PC-9 (cell line): Measurements from ENCODE around the gene SRSF7. TPM values are rescaled to one million over a fixed set of nuclear protein-coding genes. Genes with fewer than 3 reads are reported as not detected.

Source experiments
- BruUV-seq: library from RNA; stranded (reverse); fragments of 400-500 nt; replicated peaks from 2 replicates; lab custom pipeline; 2021; lab: Mats Ljungman, UMichigan
- CTCF ChIA-PET: fragments of 300-600 bp; sonication (Branson Sonifier 250); formaldehyde crosslinking; loops from one replicate; lab custom pipeline; 2022; ENCODE audit warnings: antibody characterized with exemption; lab: Charles Lee
- POLR2A ChIA-PET: fragments of 300-600 bp; sonication (Branson Sonifier 250); formaldehyde crosslinking; loops from one replicate; lab custom pipeline; 2022; ENCODE audit warnings: antibody characterized with exemption; ENCODE audit not compliant: unreplicated experiment; lab: Charles Lee
- DNase-seq, 2 experiments: peaks; one replicate each; pipeline versions ENCODE4 v3.0.0 to v3.0.0-alpha.2; 2015 to 2022; ENCODE audit warnings: mixed read lengths in 1 of 2
- H2AFZ ChIP-seq: fragments of 200-600 bp; sonication (generic); 2 replicates; pipeline ENCODE4 v1.8.1; 2017; ENCODE audit warnings: antibody characterized with exemption
- H3F3A ChIP-seq: fragments of 200-600 bp; sonication (generic); 2 replicates; pipeline ENCODE4 v1.8.1; 2017; ENCODE audit warnings: antibody characterized with exemption, mild to moderate bottlenecking, low read depth; ENCODE audit not compliant: insufficient read depth
- H3K27ac ChIP-seq: fragments of 200-600 bp; sonication (generic); 2 replicates; pipeline ENCODE4 v1.6.1; 2016; ENCODE audit warnings: mixed run types
- H3K27me3 ChIP-seq: fragments of 200-600 bp; sonication (generic); 2 replicates; pipeline ENCODE4 v1.6.1; 2016; ENCODE audit warnings: low read depth, mixed run types; ENCODE audit not compliant: insufficient read depth
- H3K36me3 ChIP-seq: fragments of 200-600 bp; sonication (generic); 2 replicates; pipeline ENCODE4 v1.6.1; 2016; ENCODE audit warnings: low read depth, mixed run types
- H3K4me1 ChIP-seq: fragments of 200-600 bp; sonication (generic); replicated peaks from 2 replicates; pipeline ENCODE4 v1.6.1; 2016; ENCODE audit warnings: mixed run types; ENCODE audit not compliant: insufficient read depth
- H3K4me2 ChIP-seq: fragments of 200-600 bp; sonication (generic); 2 replicates; pipeline ENCODE4 v1.6.1; 2017; ENCODE audit warnings: mixed run types
- H3K4me3 ChIP-seq: fragments of 200-600 bp; sonication (generic); 2 replicates; pipeline ENCODE4 v1.6.1; 2016; ENCODE audit warnings: mixed run types
- H3K79me2 ChIP-seq: fragments of 200-600 bp; sonication (generic); 2 replicates; pipeline ENCODE4 v1.6.1; 2017; ENCODE audit warnings: low read depth, mixed run types
- H3K9me2 ChIP-seq: fragments of 200-600 bp; sonication (generic); 2 replicates; pipeline ENCODE4 v1.8.1; 2017; ENCODE audit warnings: mild to moderate bottlenecking; ENCODE audit not compliant: insufficient read depth
- H3K9me3 ChIP-seq: fragments of 200-600 bp; sonication (generic); 2 replicates; pipeline ENCODE4 v1.8.1; 2016; ENCODE audit warnings: low read depth; ENCODE audit not compliant: insufficient read depth
- H4K20me1 ChIP-seq: fragments of 200-600 bp; sonication (generic); 2 replicates; pipeline ENCODE4 v1.8.1; 2017; ENCODE audit not compliant: insufficient read depth
- EZH2 ChIP-seq: fragments of 200-600 bp; sonication (generic); IDR thresholded peaks from 2 replicates; pipeline ENCODE4 v1.8.0; 2017; ENCODE audit warnings: antibody characterized with exemption, low read depth
- intact Hi-C: fragments of 100-400 bp; cut with micrococcal nuclease; formaldehyde crosslinking; loops from one replicate; pipeline ENCODE4 v1.10.0; 2022; ENCODE audit not compliant: unreplicated experiment
- total RNA-seq: library from RNA; stranded (reverse); gene quantifications from 2 replicates; pipeline ENCODE4 v1.2.3, GENCODE V29; 2021
- TF ChIP-seq, protein P1 (sequence below): fragments of 200-600 bp; sonication (generic); conservative IDR thresholded peaks from 2 replicates; pipeline ENCODE4 v1.6.1; 2017; ENCODE audit warnings: mixed run types, antibody characterized with exemption, mild to moderate bottlenecking, moderate library complexity

Gene SRSF7
- total RNA-seq, 1 experiment from 2014 or later, result 111 TPM

DNA sequence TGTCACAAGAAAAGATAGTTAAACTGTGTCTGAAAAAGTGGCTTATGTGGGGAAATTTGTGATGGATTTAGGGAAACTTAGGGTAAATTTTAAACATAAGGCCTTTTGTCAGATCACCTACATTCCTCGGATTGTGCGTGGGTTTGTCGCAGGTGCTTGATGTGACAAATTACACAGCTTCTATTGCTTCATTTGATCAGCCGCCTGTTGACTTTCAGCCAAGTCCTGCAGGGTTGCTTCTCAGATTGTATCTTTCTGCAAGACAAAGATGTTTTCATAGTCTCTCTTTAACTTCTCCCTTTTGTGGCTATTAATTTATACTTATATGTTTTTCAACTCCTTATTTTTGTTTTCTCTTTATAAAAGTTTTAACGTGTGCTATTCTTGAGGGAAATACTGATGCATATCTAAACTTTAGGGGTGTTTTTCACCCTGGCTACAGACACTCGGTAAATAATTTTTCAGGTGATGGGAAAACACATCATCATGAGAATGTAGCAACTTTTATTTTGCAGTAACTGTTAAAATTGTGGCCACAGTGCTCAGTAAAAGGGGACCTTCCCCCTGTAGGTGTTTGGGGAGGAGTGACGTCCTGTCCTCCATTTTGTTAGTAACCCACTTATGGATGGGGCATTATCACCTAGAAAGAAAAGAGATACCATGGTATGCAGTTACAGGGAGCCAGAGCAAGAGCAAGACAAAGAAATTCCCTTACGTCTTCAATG, 53.9 kb downstream of the SRSF7 start:
- H3K4me1 ChIP-seq, result peaks cover 33% of the 10 kb centered on the region
- H3K9me3 ChIP-seq, result no peaks in the 10 kb centered on the region
- no peak overlapping the region for H3K27ac ChIP-seq
- H3K4me3 ChIP-seq, result no peak overlapping the region
- no peaks in the 10 kb centered on the region for H3K36me3 ChIP-seq
- H3K79me2 ChIP-seq, result no peaks in the 10 kb centered on the region
- H3F3A ChIP-seq, result peaks cover 7% of the 10 kb centered on the region
- TF ChIP-seq EZH2, result no peak
- TF ChIP-seq, protein P1, sequence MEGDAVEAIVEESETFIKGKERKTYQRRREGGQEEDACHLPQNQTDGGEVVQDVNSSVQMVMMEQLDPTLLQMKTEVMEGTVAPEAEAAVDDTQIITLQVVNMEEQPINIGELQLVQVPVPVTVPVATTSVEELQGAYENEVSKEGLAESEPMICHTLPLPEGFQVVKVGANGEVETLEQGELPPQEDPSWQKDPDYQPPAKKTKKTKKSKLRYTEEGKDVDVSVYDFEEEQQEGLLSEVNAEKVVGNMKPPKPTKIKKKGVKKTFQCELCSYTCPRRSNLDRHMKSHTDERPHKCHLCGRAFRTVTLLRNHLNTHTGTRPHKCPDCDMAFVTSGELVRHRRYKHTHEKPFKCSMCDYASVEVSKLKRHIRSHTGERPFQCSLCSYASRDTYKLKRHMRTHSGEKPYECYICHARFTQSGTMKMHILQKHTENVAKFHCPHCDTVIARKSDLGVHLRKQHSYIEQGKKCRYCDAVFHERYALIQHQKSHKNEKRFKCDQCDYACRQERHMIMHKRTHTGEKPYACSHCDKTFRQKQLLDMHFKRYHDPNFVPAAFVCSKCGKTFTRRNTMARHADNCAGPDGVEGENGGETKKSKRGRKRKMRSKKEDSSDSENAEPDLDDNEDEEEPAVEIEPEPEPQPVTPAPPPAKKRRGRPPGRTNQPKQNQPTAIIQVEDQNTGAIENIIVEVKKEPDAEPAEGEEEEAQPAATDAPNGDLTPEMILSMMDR, result no peak
- no peaks in the 10 kb centered on the region for H4K20me1 ChIP-seq
- ChIA-PET CTCF (no interaction called here), POLR2A (no interaction called here)
- H3K9me2 ChIP-seq, result no peaks in the 10 kb centered on the region
- no TSS peak for BruUV-seq
- no peak overlapping the region for H2AFZ ChIP-seq
- DNase-seq, result peak in 1 of 2 experiments; percentile 9
- H3K27me3 ChIP-seq, result no peaks in the 10 kb centered on the region
- no peak overlapping the region for H3K4me2 ChIP-seq
- intact Hi-C loops, result no loop called here

Other genes with a start within 250 kb of the SRSF7 start
- gene HNRNPLL, start 148.4 kb downstream of the SRSF7 start, total RNA-seq, result 38.1 and 39.5 TPM in 2 replicates
- gene GALM, start 85.2 kb downstream of the SRSF7 start, total RNA-seq, result 26.3 and 27.7 TPM in 2 replicates
- 15.9 and 19.1 TPM in 2 replicates for gene GEMIN6, start 26.8 kb upstream of the SRSF7 start, total RNA-seq
- gene DHX57, start 124.6 kb upstream of the SRSF7 start, total RNA-seq, result 20.8 and 28.1 TPM in 2 replicates
- gene MORN2, start 124.6 kb upstream of the SRSF7 start, total RNA-seq, result 16.7 and 22.9 TPM in 2 replicates
- 1.0 and 1.4 TPM in 2 replicates for gene ARHGEF33, start 138.5 kb upstream of the SRSF7 start, total RNA-seq